ENCODE measurements around the gene TMIGD3.
A peak's percentile ranks its signal among the peaks of the same experiment; 100 is the strongest.

TMIGD3 gene

DNA sequence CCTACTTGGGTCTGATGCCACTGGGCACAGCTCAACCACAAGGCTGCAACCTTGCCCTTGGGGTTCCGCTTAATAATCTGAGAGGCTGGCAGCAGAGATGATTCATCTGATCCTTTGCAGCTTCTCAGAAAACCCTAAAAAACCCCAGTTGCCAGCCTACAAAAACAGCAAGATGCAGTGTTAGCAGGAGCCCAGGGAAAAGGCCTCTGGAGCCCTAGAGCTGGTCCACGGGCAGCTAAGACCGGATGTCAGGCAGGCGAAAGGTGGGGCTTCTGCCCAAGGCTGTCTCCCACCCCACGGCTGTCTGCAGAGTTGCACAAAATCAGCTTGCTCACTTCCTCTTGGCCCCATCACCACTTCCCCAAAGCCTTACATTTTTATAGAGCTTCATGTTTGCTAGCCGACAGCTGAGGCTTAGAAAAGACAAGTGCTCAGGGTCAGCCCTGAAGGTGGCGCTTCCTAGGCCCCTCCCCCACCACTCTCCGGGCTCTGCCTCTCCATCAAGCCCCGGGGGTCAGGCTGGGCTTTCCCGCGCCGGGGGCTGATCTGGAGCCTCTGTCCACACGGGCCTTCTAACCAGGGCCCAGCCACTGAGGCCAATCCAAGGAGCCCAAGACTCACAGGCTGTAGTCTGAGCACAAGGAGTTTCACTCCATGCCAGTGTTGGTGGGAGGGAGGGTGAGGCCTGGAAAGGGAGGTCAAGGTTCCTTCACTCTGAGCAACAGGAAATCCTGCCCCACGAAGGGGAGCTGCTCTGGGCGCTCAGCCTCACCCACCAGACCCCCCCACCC, 4.2 kb upstream of the TMIGD3 start:
- peak; percentile 64 for DNase-seq (ENCODE audit: low read depth)

GRCh38 chr1:111506561-111506960, 3.1 kb upstream of the TMIGD3 start:
- no peak for DNase-seq (ENCODE audit: low read depth)

DNA sequence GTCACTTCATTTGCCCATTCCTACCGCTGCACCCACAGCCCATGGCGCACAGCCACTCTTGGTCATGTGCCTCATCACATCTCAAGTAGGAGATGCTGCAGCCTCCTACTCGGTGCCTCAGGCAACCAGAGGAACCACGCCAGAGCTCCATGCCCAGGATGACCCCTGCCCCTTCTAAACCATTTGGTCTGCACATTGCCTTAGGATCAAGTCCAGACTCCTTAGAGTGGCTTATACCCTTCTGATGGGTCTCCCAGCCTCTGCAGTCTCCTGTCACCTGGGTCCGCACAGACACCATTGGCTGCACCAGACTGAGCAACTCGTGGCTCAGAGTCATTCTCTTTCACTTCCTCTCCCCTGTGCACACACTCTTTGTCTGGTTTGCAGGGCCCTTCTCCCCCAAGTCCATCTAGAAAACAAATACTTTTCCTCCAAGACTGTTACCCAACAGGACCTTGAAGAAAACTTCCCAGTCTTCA, 2.2 kb upstream of the TMIGD3 start:
- no peak for DNase-seq (ENCODE audit: low read depth)

DNA sequence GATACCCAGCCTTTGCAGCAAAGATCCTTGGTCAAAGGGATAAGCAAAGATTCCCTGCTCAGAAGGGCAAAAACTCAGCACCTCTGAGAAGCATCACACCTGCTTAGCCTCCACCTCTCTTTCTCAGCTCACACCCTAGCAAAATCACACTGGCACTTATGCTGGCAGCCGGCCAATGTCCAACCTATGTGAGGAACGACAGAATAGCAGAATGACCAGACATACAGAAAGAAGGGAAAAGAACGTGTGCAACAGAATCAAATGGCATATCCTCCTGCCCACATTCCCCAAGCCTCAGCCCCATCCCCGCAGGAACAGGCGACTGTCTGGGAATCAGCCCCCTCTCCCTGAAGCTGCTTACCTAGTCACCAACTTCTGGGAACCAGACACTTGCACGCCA, 664 bp upstream of the TMIGD3 start:
- DNase-seq (ENCODE audit: low read depth), result no peak

DNA sequence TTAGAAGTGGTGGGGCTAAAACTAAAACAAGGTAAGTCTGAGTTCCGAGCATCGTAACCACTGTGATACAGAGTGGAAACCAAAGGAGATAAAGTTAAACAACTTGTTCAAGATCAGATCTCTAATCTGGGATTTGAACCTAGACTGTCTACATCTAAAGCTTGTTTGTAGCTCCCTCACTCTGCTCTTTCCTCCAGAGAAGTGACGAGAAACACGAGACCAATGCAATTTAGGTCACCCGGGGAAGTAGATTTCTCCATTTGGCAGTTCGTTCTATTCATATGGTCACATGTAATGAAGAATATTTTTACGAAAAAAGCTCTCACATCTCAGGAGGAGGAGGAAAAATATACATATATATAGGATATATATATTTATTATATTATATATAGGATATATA, 1.8 kb downstream of the TMIGD3 start:
- no peak for DNase-seq (ENCODE audit: low read depth)

GRCh38 chr1:111499026-111499785, 4.2 kb downstream of the TMIGD3 start:
- DNase-seq (ENCODE audit: low read depth), result no peak

- DNase-seq (ENCODE audit: low read depth), result no peak
Measured at GRCh38 chr1:111497592-111497991, 5.8 kb downstream of the TMIGD3 start.

GRCh38 chr1:111496398-111496797, 7.0 kb downstream of the TMIGD3 start:
- no peak for DNase-seq (ENCODE audit: low read depth)

DNA sequence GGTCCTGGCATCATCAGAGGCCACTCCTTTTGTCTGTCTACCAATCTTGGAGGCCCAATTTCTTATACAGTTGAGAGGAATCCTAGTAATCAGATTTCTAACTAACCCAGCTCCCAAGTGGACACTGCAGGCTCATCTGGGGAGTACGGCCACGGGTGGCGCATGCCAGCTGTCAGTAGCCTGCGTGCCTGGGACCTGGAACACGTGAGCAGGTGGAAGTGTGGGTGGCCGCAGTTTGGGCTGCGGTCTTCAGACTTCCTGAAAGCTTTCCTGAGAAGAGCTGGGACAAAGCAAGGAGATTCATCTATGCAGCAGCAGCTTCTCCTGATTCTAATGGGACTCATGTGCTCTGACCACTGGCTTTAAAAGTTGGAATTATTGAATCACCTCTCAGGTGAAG, 12.4 kb downstream of the TMIGD3 start:
- DNase-seq (ENCODE audit: low read depth), result no peak

- no peak for DNase-seq (ENCODE audit: low read depth)
Measured at GRCh38 chr1:111490220-111490619, 13.2 kb downstream of the TMIGD3 start.

GRCh38 chr1:111489604-111490003, 13.8 kb downstream of the TMIGD3 start:
- DNase-seq (ENCODE audit: low read depth), result no peak

- no peak for DNase-seq (ENCODE audit: low read depth)
Measured at GRCh38 chr1:111488669-111489068, 14.8 kb downstream of the TMIGD3 start.

- DNase-seq (ENCODE audit: low read depth), result no peak
Measured at GRCh38 chr1:111487133-111487532, 16.3 kb downstream of the TMIGD3 start.

GRCh38 chr1:111486431-111486830, 17.0 kb downstream of the TMIGD3 start:
- no peak for DNase-seq (ENCODE audit: low read depth)

DNA sequence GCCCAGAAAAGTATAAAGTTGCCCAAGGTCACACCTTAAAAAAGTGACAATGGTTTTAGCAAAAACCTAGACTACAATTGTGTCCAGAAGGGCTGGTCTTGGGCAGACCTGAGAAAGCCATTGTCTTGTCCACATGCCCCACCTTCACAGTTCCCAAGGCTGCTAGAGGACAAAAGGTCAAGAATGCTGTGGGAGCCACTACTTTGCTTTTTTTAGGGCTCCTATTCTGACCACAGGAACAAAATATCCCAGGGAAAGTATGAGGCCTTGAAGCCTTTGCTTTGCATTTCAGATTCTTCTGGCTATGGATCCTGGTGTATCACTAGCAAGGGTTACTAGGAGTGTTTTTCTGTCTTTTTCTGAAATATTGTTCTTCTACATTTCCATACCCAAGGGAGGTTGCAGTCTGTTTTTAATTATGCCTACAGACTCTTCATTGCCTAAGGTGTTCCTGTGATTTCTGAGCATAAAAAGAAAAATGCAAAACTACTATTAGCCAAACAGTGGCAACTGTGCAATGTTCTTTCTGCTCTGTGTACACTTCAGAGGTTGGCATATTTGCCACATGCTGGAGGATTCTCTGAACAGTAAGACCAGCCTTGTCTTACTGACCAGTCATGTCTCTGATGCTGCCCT, 18.9 kb downstream of the TMIGD3 start:
- no peak for DNase-seq (ENCODE audit: low read depth)

DNA sequence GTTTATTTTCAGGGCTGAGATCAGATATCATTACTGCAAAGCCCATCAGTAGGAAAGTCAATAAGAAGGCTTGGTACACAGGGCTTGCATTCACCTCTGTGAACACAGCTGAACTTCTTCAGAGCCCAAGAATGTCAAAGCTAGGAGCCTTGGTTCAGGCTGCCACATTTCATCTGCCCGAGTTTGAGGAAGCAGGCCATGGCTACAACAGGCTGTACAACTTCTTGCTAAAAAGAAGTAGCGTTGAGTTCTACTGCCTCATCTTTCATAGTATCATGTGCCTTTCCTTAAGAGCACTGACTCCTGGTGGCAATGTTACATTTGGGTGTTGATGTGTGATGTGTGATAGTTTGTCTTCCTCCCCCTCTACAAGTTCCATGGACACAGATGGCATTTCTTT, 19.6 kb downstream of the TMIGD3 start:
- no peak for DNase-seq (ENCODE audit: low read depth)

- no peak for DNase-seq (ENCODE audit: low read depth)
Measured at GRCh38 chr1:111483166-111483565, 20.3 kb downstream of the TMIGD3 start.

GRCh38 chr1:111481387-111482221, 21.8 kb downstream of the TMIGD3 start:
- DNase-seq (ENCODE audit: low read depth), result no peak

- DNase-seq (ENCODE audit: low read depth), result no peak
Measured at GRCh38 chr1:111480674-111481073, 22.8 kb downstream of the TMIGD3 start.

- no peak for DNase-seq (ENCODE audit: low read depth)
Measured at GRCh38 chr1:111476761-111477309, 26.6 kb downstream of the TMIGD3 start.

- no peak for DNase-seq (ENCODE audit: low read depth)
Measured at GRCh38 chr1:111476214-111476613, 27.2 kb downstream of the TMIGD3 start.

DNA sequence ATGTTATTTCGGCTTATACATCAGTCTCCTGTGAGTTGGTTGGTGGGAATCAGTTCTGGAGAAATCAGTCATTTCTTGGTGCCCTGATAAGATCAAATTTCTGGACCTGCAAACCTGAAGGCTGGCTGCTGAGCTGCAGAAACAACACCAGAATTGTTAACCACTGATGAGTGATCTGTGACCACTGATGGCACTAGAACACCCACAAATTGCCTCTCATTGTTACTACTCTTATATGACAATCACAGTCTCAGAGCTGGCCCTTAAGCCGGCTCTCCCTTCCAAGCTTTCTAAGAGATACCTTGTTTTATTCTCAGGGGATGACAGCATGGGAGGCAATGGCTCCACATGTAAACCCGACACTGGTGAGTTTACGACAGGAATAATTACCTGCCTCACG, 27.7 kb downstream of the TMIGD3 start:
- no peak for DNase-seq (ENCODE audit: low read depth)

All from HS-5 (cell line).